K562 (cell line): Measurements from ENCODE around the gene GNB5. TPM values are rescaled to one million over a fixed set of nuclear protein-coding genes. Genes with fewer than 3 reads are reported as not detected.

Experiments used
- ATAC-seq: fragments of 200-7000 bp; cut with Tn5 transposase; 3 replicates; pipeline ENCODE4 v1.9.1; 2020; ENCODE audit warnings: moderate library complexity
- BruUV-seq: library from RNA; stranded (reverse); fragments of 400-500 nt; replicated peaks from 2 replicates; lab custom pipeline; 2021; lab: Mats Ljungman, UMichigan
- CTCF ChIA-PET: fragments of 300-600 bp; formaldehyde crosslinking; extraction: SDS; loops from one replicate; lab custom pipeline; 2021; ENCODE audit warnings: low intra/inter-chr PET ratio; lab: Yijun Ruan, JAX
- POLR2A ChIA-PET: fragments of 300-600, 350-650 bp; sonication (Branson Sonifier 250); formaldehyde crosslinking; extraction: SDS; loops from one replicate; lab custom pipeline; 2021; ENCODE audit warnings: antibody characterized with exemption, inconsistent platforms; lab: Yijun Ruan, JAX
- DNase-seq, 4 experiments: peaks; one replicate each; pipeline versions ENCODE4 v3.0.0 to v3.0.0-alpha.2; 2011 to 2018; ENCODE audit warnings: low spot score in 3 of 4, mixed read lengths in 3 of 4; ENCODE audit errors: extremely low read depth in 1 of 4
- FAIRE-seq: peaks from 2 replicates; lab custom pipeline; 2011; peaks lifted over from hg19 to GRCh38; lab: Jason Lieb, UNC
- H2AFZ ChIP-seq: 2 replicates; pipeline ENCODE4 v1.6.0; 2011; ENCODE audit warnings: low read depth, low read length, control low read depth, inconsistent platforms
- H3K27ac ChIP-seq: fragments of 200-600 bp; 3 replicates; pipeline ENCODE4 v1.8.0; 2011; ENCODE audit warnings: low read depth, mild to moderate bottlenecking, control low read depth, inconsistent platforms, low read length, moderate library complexity, mixed read lengths; ENCODE audit errors: extremely low read depth
- H3K27me3 ChIP-seq, 2 experiments: fragments of 300-600 bp in 1 of 2; 2 replicates in 1 of 2; 3 replicates in 1 of 2; pipeline versions ENCODE4 v1.6.0 to v1.8.0; 2011; ENCODE audit warnings: inconsistent platforms in 2 of 2, low read length in 2 of 2, mild to moderate bottlenecking in 1 of 2, mixed read lengths in 1 of 2, moderate library complexity in 1 of 2; ENCODE audit not compliant: control insufficient read depth in 2 of 2, insufficient read depth in 2 of 2
- H3K36me3 ChIP-seq: fragments of 300-600 bp; 3 replicates; pipeline ENCODE4 v1.8.0; 2011; ENCODE audit warnings: mild to moderate bottlenecking, low read length, inconsistent platforms; ENCODE audit not compliant: control insufficient read depth, insufficient read depth
- H3K4me1 ChIP-seq, 2 experiments: fragments of 200-600 bp in 1 of 2; replicated peaks in 1 of 2; 2 replicates in 1 of 2; 3 replicates in 1 of 2; pipeline versions ENCODE4 v1.5.1 to v1.8.0; 2011; ENCODE audit warnings: inconsistent platforms in 2 of 2, low read length in 2 of 2, mild to moderate bottlenecking in 1 of 2, mixed read lengths in 1 of 2, moderate library complexity in 1 of 2; ENCODE audit not compliant: control insufficient read depth in 2 of 2, insufficient read depth in 2 of 2
- H3K4me2 ChIP-seq: 2 replicates; pipeline ENCODE4 v1.6.1; 2011; ENCODE audit warnings: low read length, control low read depth, inconsistent platforms, mixed read lengths; ENCODE audit not compliant: insufficient read depth
- H3K4me3 ChIP-seq: fragments of 200-600 bp; sonication (generic), shearing (Covaris generic); 2 replicates; pipeline ENCODE4 v1.5.1; 2016; ENCODE audit warnings: control low read depth, inconsistent platforms
- H3K79me2 ChIP-seq: fragments of 200-600 bp; 3 replicates; pipeline ENCODE4 v1.8.0; 2011; ENCODE audit warnings: low read length, inconsistent platforms; ENCODE audit not compliant: control insufficient read depth, insufficient read depth
- H3K9ac ChIP-seq, 2 experiments: 2 replicates each; pipeline versions ENCODE4 v1.6.0 to v1.6.1; 2011; ENCODE audit warnings: low read depth in 2 of 2, low read length in 2 of 2, control low read depth in 1 of 2, inconsistent platforms in 1 of 2, mild to moderate bottlenecking in 1 of 2, mixed read lengths in 1 of 2; ENCODE audit not compliant: insufficient read depth in 1 of 2
- H3K9me1 ChIP-seq: one replicate; pipeline ENCODE4 v1.6.0; 2011; ENCODE audit warnings: inconsistent platforms, mild to moderate bottlenecking, low read length, moderate library complexity; ENCODE audit not compliant: control insufficient read depth, insufficient read depth
- H3K9me3 ChIP-seq: replicated peaks from 2 replicates; pipeline ENCODE4 v1.5.1; 2011; ENCODE audit warnings: low read depth, low read length, inconsistent platforms; ENCODE audit not compliant: control insufficient read depth, insufficient read depth
- H4K20me1 ChIP-seq: replicated peaks from 2 replicates; pipeline ENCODE4 v1.6.1; 2011; ENCODE audit warnings: low read length, inconsistent platforms, mixed read lengths; ENCODE audit not compliant: control insufficient read depth, insufficient read depth
- DACH1 ChIP-seq: fragments of 450-650 bp; IDR thresholded peaks from 2 replicates; pipeline ENCODE4 v1.6.1; 2018; ENCODE audit not compliant: partially characterized antibody
- GTF2A2 ChIP-seq: IDR thresholded peaks from 2 replicates; pipeline ENCODE4 v1.6.1; 2016; ENCODE audit warnings: mild to moderate bottlenecking, missing genetic modification characterization, missing compliant biosample characterization
- KAT8 ChIP-seq: fragments of 450-650 bp; IDR thresholded peaks from 2 replicates; pipeline ENCODE4 v1.6.1; 2016; ENCODE audit warnings: low read depth, mild to moderate bottlenecking
- RBM25 ChIP-seq: fragments of 200-400 bp; formaldehyde crosslinking; IDR thresholded peaks from 2 replicates; pipeline ENCODE4 v1.6.1; 2018; ENCODE audit warnings: low read length, low read depth, moderate library complexity; ENCODE audit not compliant: severe bottlenecking
- THAP12 ChIP-seq: fragments of 250-450 bp; sonication (Bioruptor Pico); IDR thresholded peaks from 2 replicates; pipeline ENCODE4 v1.9.0; 2021; ENCODE audit warnings: mild to moderate bottlenecking, inconsistent platforms
- WGBS: fragments of 100-300 bp; shearing (Covaris generic); methylation state at CpG from one replicate; pipeline ENCODE4 v1.1.6; 2016; ENCODE audit warnings: low coverage, mixed read lengths; ENCODE audit not compliant: insufficient coverage; ENCODE audit errors: missing lambda C conversion rate; 5-methylcytosine and 5-hydroxymethylcytosine counted together
- in situ Hi-C: fragments of 300-500 bp; cut with MboI; formaldehyde crosslinking; loops from 4 replicates; pipeline ENCODE4 v1.15.0; 2018; ENCODE audit warnings: inconsistent platforms, mixed read lengths
- intact Hi-C: fragments of 100-400 bp; cut with micrococcal nuclease; formaldehyde crosslinking; loops from 2 replicates; pipeline ENCODE4 v1.14.2; 2022
- polyA plus RNA-seq, 8 experiments: library from polyadenylated mRNA; depleted of rRNA in 4 of 8; stranded (reverse) in 5 of 8; unstranded in 3 of 8; fragments of >200 nt; fragmentation: Nextera tagmentation in 2 of 8; fragmentation: Illumina TruSeq in 1 of 8; extraction: Ambion mirVana in 2 of 8; extraction: Trizol in 1 of 8; gene quantifications; 2 replicates each; pipeline versions ENCODE4 v1.2.1 to v1.2.3, GENCODE V29; 2011 to 2014; ENCODE audit warnings: inconsistent platforms in 1 of 8, missing spikeins in 1 of 8
- total RNA-seq, 7 experiments: library from RNA; depleted of rRNA in 6 of 7; stranded (reverse); fragments of >200 nt in 6 of 7; fragmentation: Illumina TruSeq in 2 of 7; extraction: Trizol in 2 of 7; gene quantifications; 2 replicates each; pipeline versions ENCODE4 v1.2.1 to v1.2.3, GENCODE V29; 2011 to 2021; ENCODE audit warnings: low replicate concordance in 1 of 7

Gene GNB5
- total and polyA plus RNA-seq, 9 of the 15 experiments (the other 6 are each of a cell fraction or from before 2014, with no cell fraction given), result 0.11 to 2.1 (median 0.77) TPM

GRCh38 chr15:52153900-52154895 is 37.0 kb downstream of the GNB5 start:
- H3K4me1 ChIP-seq, result no peaks in the 10 kb centered on the region
- no peak overlapping the region for H3K4me2 ChIP-seq
- 2% methylated on average over 12 of the region's 12 CpGs for WGBS
- FAIRE-seq (no peak), ATAC-seq (no peak; the same call in 1 of the 3 replicates), DNase-seq (no peak)
- H3K27me3 ChIP-seq, result peaks cover 35 to 68% of the 10 kb centered on the region in 2 experiments
- in situ Hi-C loops, result no loop called here
- no peak overlapping the region for H3K9ac ChIP-seq
- no peaks in the 10 kb centered on the region for H3K9me3 ChIP-seq
- no peaks in the 10 kb centered on the region for H3K79me2 ChIP-seq
- intact Hi-C loops, result no loop called here
- H2AFZ ChIP-seq, result no peak overlapping the region
- H3K36me3 ChIP-seq, result no peaks in the 10 kb centered on the region
- no peak overlapping the region for H3K27ac ChIP-seq
- H3K4me3 ChIP-seq, result no peak overlapping the region
- no peaks in the 10 kb centered on the region for H3K9me1 ChIP-seq
- H4K20me1 ChIP-seq, result no peaks in the 10 kb centered on the region
- BruUV-seq, result no TSS peak
- TF ChIP-seq KAT8 (no peak), RBM25 (peak; percentile 54)
- ChIA-PET CTCF (no interaction called here), POLR2A (interaction anchor here (0.6 to 1.5 kb wide), 3 partner anchors 25 to 259 kb away, joined by 3 to 5 read pairs (median 3); partner anchors contain the start of gene LEO1)

- BruUV-seq, result no TSS peak
- no peak for TF ChIP-seq THAP12 (CRISPR knock-in tag)
- no peak for TF ChIP-seq DACH1
- no peak for TF ChIP-seq GTF2A2 (tag)
- POLR2A ChIA-PET, result no interaction called here
- in situ Hi-C loops, result no loop called here
- Histone ChIP-seq H3K9ac (no peak overlapping the region), H3K27ac (no peak overlapping the region), H3K4me1 (no peaks in the 10 kb centered on the region), H4K20me1 (no peaks in the 10 kb centered on the region), H3K36me3 (no peaks in the 10 kb centered on the region), H3K4me3 (no peak overlapping the region), H2AFZ (no peak overlapping the region), H3K4me2 (no peak overlapping the region), H3K9me1 (no peaks in the 10 kb centered on the region), H3K79me2 (no peaks in the 10 kb centered on the region), H3K9me3 (no peaks in the 10 kb centered on the region), H3K27me3 (peaks cover 25 to 61% of the 10 kb centered on the region in 2 experiments; a peak in 4 of 5 replicates)
- intact Hi-C loops, result no loop called here
- FAIRE-seq, result no peak
- no peak for ATAC-seq
- WGBS, result 9% methylated on average over 4 of the region's 4 CpGs
- no peak for DNase-seq
- CTCF ChIA-PET, result no interaction called here
Measured at GRCh38 chr15:52151353-52151752, 39.8 kb downstream of the GNB5 start.
